ENCODE data around the gene LYZL2. TPM values are rescaled to one million over a fixed set of nuclear protein-coding genes. Genes with fewer than 3 reads are reported as not detected.

LYZL2 gene
- total RNA-seq, 1 donor from 2014 or later, result not detected

Other genes starting within 250 kb of the LYZL2 start
- gene MAP3K8, start 195.6 kb downstream of the LYZL2 start, total RNA-seq, result 2.9 TPM